Fibroblast of pulmonary artery (primary cell): ENCODE results near the gene GPR173.

Experiments
- DNase-seq: peaks from one replicate; pipeline ENCODE4 v3.0.0-alpha.2; 2010; ENCODE audit warnings: low read depth
- H3K4me3 ChIP-seq: replicated peaks from 2 replicates; pipeline ENCODE4 v1.5.1; 2011; ENCODE audit warnings: low read depth, mild to moderate bottlenecking, control low read depth, low read length, moderate library complexity
- TF ChIP-seq, protein P1 (sequence below): IDR thresholded peaks from 2 replicates; pipeline ENCODE4 v1.5.1; 2011; ENCODE audit warnings: mild to moderate bottlenecking, control low read depth, low read length, inconsistent platforms; ENCODE audit errors: missing control alignments

The GPR173 gene

GRCh38 chrX:53056292-53056691 is 7.7 kb downstream of the GPR173 start:
- H3K4me3 ChIP-seq: no peak overlapping the region
- TF ChIP-seq, protein P1, sequence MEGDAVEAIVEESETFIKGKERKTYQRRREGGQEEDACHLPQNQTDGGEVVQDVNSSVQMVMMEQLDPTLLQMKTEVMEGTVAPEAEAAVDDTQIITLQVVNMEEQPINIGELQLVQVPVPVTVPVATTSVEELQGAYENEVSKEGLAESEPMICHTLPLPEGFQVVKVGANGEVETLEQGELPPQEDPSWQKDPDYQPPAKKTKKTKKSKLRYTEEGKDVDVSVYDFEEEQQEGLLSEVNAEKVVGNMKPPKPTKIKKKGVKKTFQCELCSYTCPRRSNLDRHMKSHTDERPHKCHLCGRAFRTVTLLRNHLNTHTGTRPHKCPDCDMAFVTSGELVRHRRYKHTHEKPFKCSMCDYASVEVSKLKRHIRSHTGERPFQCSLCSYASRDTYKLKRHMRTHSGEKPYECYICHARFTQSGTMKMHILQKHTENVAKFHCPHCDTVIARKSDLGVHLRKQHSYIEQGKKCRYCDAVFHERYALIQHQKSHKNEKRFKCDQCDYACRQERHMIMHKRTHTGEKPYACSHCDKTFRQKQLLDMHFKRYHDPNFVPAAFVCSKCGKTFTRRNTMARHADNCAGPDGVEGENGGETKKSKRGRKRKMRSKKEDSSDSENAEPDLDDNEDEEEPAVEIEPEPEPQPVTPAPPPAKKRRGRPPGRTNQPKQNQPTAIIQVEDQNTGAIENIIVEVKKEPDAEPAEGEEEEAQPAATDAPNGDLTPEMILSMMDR: no peak
- no peak for DNase-seq

GRCh38 chrX:53065104-53065503 is 16.5 kb downstream of the GPR173 start:
- no peak for DNase-seq
- TF ChIP-seq, protein P1: no peak
- no peak overlapping the region for H3K4me3 ChIP-seq

- DNase-seq: no peak
- TF ChIP-seq, protein P1: no peak
- no peak overlapping the region for H3K4me3 ChIP-seq
These were observed 22.5 kb downstream of the GPR173 start for GRCh38 chrX:53071064-53071463.

DNA sequence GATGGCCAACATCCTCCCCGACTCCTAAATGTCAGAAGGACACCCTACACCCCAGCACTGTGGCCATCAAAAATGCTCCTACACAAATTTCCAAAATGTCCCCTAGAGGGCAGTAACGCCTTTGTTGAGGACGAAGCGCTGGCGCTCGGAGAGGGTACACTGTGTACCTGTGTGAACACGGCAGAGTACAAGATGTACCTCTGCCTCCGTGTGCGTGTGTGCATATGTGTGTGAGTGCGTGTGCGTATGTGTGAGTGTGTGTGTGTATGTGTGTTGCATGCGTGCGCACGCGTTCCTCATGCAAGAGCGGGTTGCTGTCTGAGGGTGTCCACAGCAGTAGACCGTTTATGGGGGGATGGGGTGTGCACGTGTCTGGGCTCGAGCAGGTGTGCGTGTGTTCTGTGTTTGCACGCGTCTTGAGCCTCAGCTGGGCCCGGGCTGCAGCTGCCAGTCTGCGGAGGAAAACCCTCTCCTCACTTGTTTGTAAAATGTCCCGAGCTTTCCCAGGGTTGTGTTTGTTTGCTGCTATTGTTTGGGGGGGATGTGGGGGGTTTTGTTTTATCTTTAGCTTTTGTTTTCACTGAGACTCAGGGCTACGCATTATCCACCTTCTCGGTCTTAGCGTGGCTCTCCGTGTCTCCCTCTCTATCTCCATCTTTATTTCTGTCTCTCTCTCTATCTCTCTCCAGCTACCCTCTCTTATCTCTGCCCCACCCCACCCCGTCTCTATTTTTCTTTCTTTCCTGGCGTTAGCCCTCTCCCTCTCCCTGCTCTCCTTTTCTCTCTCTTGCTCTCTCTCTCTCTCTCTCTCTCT is 23.2 kb downstream of the GPR173 start:
- peak overlapping the region; percentile 21 for H3K4me3 ChIP-seq
- TF ChIP-seq, protein P1: peak; percentile 57
- DNase-seq: peak; percentile 65

- TF ChIP-seq, protein P1: no peak
- H3K4me3 ChIP-seq: no peak overlapping the region
- no peak for DNase-seq
These were observed 24.0 kb downstream of the GPR173 start for GRCh38 chrX:53072418-53073114.

- TF ChIP-seq, protein P1: no peak
- H3K4me3 ChIP-seq: no peak overlapping the region
- no peak for DNase-seq
These were observed 24.6 kb downstream of the GPR173 start for GRCh38 chrX:53073115-53073586.
